ENCODE results near the gene UBQLN1.

- no peak for TF ChIP-seq CTCF (IDR thresholded peaks at IDR 0.05)
- no peak for TF ChIP-seq POLR2A (IDR thresholded peaks at IDR 0.05)
- TF ChIP-seq POLR2AphosphoS5 (IDR thresholded peaks at IDR 0.05), result no peak
Measured at GRCh38 chr9:83642793-83643192, 65.0 kb downstream of the UBQLN1 start.
